HG02571 (cell line): ENCODE results near the gene SPARCL1.
"Not testable (repeated sequence)": the region's sequence is repeated elsewhere in the genome, so short reads cannot be mapped to it uniquely, and the experiment has no call there.

Experiments used
- ATAC-seq: cut with Tn5 transposase; IDR thresholded peaks from one replicate; pipeline ENCODE4 v1.9.1; 2021; ENCODE audit warnings: mild to moderate bottlenecking, moderate library complexity; ENCODE audit not compliant: unreplicated experiment

Gene SPARCL1

GRCh38 chr4:87529187-87529586 lies at the start of gene SPARCL1:
TSS of gene SPARCL1 (minus strand) at chr4:87529376. CDS start at chr4:87499574, 29,802 bp downstream.
- no peak for ATAC-seq

- no peak for ATAC-seq
Observed at GRCh38 chr4:87575983-87576382, 46.8 kb upstream of the SPARCL1 start.

GRCh38 chr4:87575408-87575807 lies 46.2 kb upstream of the SPARCL1 start:
- no peak for ATAC-seq

GRCh38 chr4:87574996-87575395 lies 45.8 kb upstream of the SPARCL1 start:
- no peak for ATAC-seq

- not testable (repeated sequence) for ATAC-seq
Observed at GRCh38 chr4:87574376-87574775, 45.2 kb upstream of the SPARCL1 start.

GRCh38 chr4:87570290-87570805 lies 41.2 kb upstream of the SPARCL1 start:
- ATAC-seq = no peak

GRCh38 chr4:87567191-87567590 lies 38.0 kb upstream of the SPARCL1 start:
- no peak for ATAC-seq

- no peak for ATAC-seq
Observed at GRCh38 chr4:87566276-87566675, 37.1 kb upstream of the SPARCL1 start.

- ATAC-seq = no peak
Observed at GRCh38 chr4:87565746-87566145, 36.6 kb upstream of the SPARCL1 start.

GRCh38 chr4:87560802-87561201 lies 31.6 kb upstream of the SPARCL1 start:
- ATAC-seq = no peak

GRCh38 chr4:87559090-87559837 lies 30.1 kb upstream of the SPARCL1 start:
- peak; percentile 98 for ATAC-seq

- no peak for ATAC-seq
Observed at GRCh38 chr4:87557348-87557747, 28.2 kb upstream of the SPARCL1 start.

GRCh38 chr4:87555773-87556619 lies 26.8 kb upstream of the SPARCL1 start:
- no peak for ATAC-seq

- ATAC-seq = no peak
Observed at GRCh38 chr4:87553182-87553581, 24.0 kb upstream of the SPARCL1 start.

GRCh38 chr4:87551361-87551760 lies 22.2 kb upstream of the SPARCL1 start:
- no peak for ATAC-seq

- ATAC-seq = no peak
Observed at GRCh38 chr4:87547016-87547708, 18.0 kb upstream of the SPARCL1 start.

GRCh38 chr4:87545052-87545451 lies 15.9 kb upstream of the SPARCL1 start:
- no peak for ATAC-seq

- no peak for ATAC-seq
Observed at GRCh38 chr4:87543835-87544461, 14.8 kb upstream of the SPARCL1 start.

- no peak for ATAC-seq
Observed at GRCh38 chr4:87542734-87543312, 13.6 kb upstream of the SPARCL1 start.

- ATAC-seq = no peak
Observed at GRCh38 chr4:87541956-87542709, 13.0 kb upstream of the SPARCL1 start.
